Measurements from ENCODE around the gene LEAP2.

Gene LEAP2

GRCh38 chr5:132873119-132873929, at the start of gene LEAP2:
Gene LEAP2 (plus strand): TSS chr5:132873668. CDS start chr5:132873695, 27 bp downstream.
- no peak for DNase-seq (ENCODE audit: low read depth in 3 of 3, low spot score in 1 of 3)

GRCh38 chr5:132824426-132824825, 49.0 kb upstream of the LEAP2 start:
- DNase-seq (ENCODE audit: low read depth in 3 of 3, low spot score in 1 of 3) = no peak

GRCh38 chr5:132825033-132825833, 48.2 kb upstream of the LEAP2 start:
- no peak for DNase-seq (ENCODE audit: low read depth in 3 of 3, low spot score in 1 of 3)

GRCh38 chr5:132825834-132826391, 47.6 kb upstream of the LEAP2 start:
- no peak for DNase-seq (ENCODE audit: low read depth in 3 of 3, low spot score in 1 of 3)

GRCh38 chr5:132826424-132827082, 46.9 kb upstream of the LEAP2 start:
- DNase-seq (ENCODE audit: low read depth in 3 of 3, low spot score in 1 of 3) = no peak

- DNase-seq (ENCODE audit: low read depth in 3 of 3, low spot score in 1 of 3) = no peak
These were observed 45.4 kb upstream of the LEAP2 start for GRCh38 chr5:132827943-132828673.

GRCh38 chr5:132828846-132829494, 44.5 kb upstream of the LEAP2 start:
- DNase-seq (ENCODE audit: low read depth in 3 of 3, low spot score in 1 of 3) = no peak

- peak; percentile 11 to 62 (median 46) for DNase-seq (ENCODE audit: low read depth in 3 of 3, low spot score in 1 of 3)
These were observed 43.6 kb upstream of the LEAP2 start for GRCh38 chr5:132829742-132830435.

GRCh38 chr5:132830436-132831094, 42.9 kb upstream of the LEAP2 start, which contains the start of gene SHROOM1:
Gene SHROOM1 (minus strand): TSS chr5:132830647. CDS start chr5:132826140, 4,507 bp downstream.
- DNase-seq (ENCODE audit: low read depth in 3 of 3, low spot score in 1 of 3) = no peak

- no peak for DNase-seq (ENCODE audit: low read depth in 3 of 3, low spot score in 1 of 3)
These were observed 42.2 kb upstream of the LEAP2 start for GRCh38 chr5:132831095-132831860.

- no peak for DNase-seq (ENCODE audit: low read depth in 3 of 3, low spot score in 1 of 3)
These were observed 40.9 kb upstream of the LEAP2 start for GRCh38 chr5:132832612-132833011.

GRCh38 chr5:132834057-132834456, 39.4 kb upstream of the LEAP2 start:
- DNase-seq (ENCODE audit: low read depth in 3 of 3, low spot score in 1 of 3) = no peak

GRCh38 chr5:132836852-132837251, 36.6 kb upstream of the LEAP2 start:
- DNase-seq (ENCODE audit: low read depth in 3 of 3, low spot score in 1 of 3) = no peak

- no peak for DNase-seq (ENCODE audit: low read depth in 3 of 3, low spot score in 1 of 3)
These were observed 35.6 kb upstream of the LEAP2 start for GRCh38 chr5:132837868-132838267.

GRCh38 chr5:132838516-132839282, 34.8 kb upstream of the LEAP2 start:
- DNase-seq (ENCODE audit: low read depth in 3 of 3, low spot score in 1 of 3) = no peak

GRCh38 chr5:132839426-132840301, 33.8 kb upstream of the LEAP2 start:
- DNase-seq (ENCODE audit: low read depth in 3 of 3, low spot score in 1 of 3) = no peak
